ENCODE results near the gene BLOC1S3. TPM values are rescaled to one million over a fixed set of nuclear protein-coding genes. Genes with fewer than 3 reads are reported as not detected.
A peak's percentile ranks its signal among the peaks of the same experiment; 100 is the strongest.

The BLOC1S3 gene
- total and polyA plus RNA-seq, 2 of the 4 experiments (the other 2 are of a cell fraction), result 1.1 to 4.9 TPM

DNA sequence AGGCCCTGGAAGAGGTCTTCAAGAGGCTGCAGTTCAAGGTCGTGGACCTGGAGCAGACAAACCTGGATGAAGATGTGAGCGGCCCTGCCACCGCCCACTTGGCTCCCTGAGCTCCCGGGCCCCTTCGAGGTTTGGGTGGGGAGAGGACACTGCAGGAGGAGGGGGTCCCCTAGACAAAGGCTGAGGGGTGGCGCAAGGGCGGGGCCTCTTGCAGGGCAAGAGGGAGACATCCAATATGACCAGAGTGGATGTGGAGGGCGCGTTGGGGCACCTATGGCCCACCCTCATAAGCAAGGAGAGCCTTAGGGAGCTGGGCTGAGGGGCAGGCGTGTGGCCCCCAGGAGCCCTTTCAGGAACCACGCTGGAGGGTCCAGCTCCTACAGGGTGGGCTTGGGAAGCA is 38.1 kb upstream of the BLOC1S3 start:
- H3K56ac ChIP-seq (ENCODE audit: extremely low read depth, insufficient read depth, low read length), result no peak overlapping the region
- ChIA-PET POLR2A (ENCODE audit: unreplicated experiment) (no interaction called here), CTCF (interaction anchor here (1.0 kb wide), 1 partner anchor 9 kb away, joined by 6 read pairs; no protein-coding TSS in a partner anchor)
- H2BK20ac ChIP-seq (ENCODE audit: low read depth, low read length), result no peak overlapping the region
- no peak overlapping the region for H3K4ac ChIP-seq (ENCODE audit: low read depth, low read length)
- H3K9me1 ChIP-seq (ENCODE audit: insufficient read depth, low read length), result peaks cover 4% of the 10 kb centered on the region; the same call in 1 of the 2 replicates
- no TSS peak for BruUV-seq (replicated peaks)
- peaks cover 28% of the 10 kb centered on the region for H4K20me1 ChIP-seq (ENCODE audit: insufficient read depth, low read length)
- no peak overlapping the region for H3K27ac ChIP-seq (ENCODE audit: insufficient read depth, low read length)
- no peak overlapping the region for H4K5ac ChIP-seq (ENCODE audit: low read depth, low read length)
- H3K79me1 ChIP-seq (ENCODE audit: low read depth in 1 of 2, low read length in 2 of 2), result peaks cover 22 to 42% of the 10 kb centered on the region in 2 experiments; a peak in 3 of 4 replicates
- TF ChIP-seq CEBPB (IDR thresholded peaks at IDR 0.05; ENCODE audit: low read depth, low read length) (no peak), RAD21 (IDR thresholded peaks at IDR 0.05; ENCODE audit: low read length) (no peak), MAFK (IDR thresholded peaks at IDR 0.05; ENCODE audit: low read depth, low read length) (no peak), SMC3 (IDR thresholded peaks at IDR 0.05; ENCODE audit: low read depth, low read length) (no peak), RCOR1 (IDR thresholded peaks at IDR 0.05; ENCODE audit: insufficient replicate concordance, low read length) (no peak), CHD1 (IDR thresholded peaks at IDR 0.05; ENCODE audit: low read depth, low read length) (no peak), MXI1 (IDR thresholded peaks at IDR 0.05; ENCODE audit: borderline replicate concordance, low read depth, low read length) (no peak), MAZ (IDR thresholded peaks at IDR 0.05; ENCODE audit: borderline replicate concordance, low read depth, low read length) (no peak)
- TF ChIP-seq, protein P1, sequence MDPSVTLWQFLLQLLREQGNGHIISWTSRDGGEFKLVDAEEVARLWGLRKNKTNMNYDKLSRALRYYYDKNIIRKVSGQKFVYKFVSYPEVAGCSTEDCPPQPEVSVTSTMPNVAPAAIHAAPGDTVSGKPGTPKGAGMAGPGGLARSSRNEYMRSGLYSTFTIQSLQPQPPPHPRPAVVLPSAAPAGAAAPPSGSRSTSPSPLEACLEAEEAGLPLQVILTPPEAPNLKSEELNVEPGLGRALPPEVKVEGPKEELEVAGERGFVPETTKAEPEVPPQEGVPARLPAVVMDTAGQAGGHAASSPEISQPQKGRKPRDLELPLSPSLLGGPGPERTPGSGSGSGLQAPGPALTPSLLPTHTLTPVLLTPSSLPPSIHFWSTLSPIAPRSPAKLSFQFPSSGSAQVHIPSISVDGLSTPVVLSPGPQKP (IDR thresholded peaks at IDR 0.05; ENCODE audit: borderline replicate concordance, low read depth, low read length), result no peak
- TF ChIP-seq, protein P2, sequence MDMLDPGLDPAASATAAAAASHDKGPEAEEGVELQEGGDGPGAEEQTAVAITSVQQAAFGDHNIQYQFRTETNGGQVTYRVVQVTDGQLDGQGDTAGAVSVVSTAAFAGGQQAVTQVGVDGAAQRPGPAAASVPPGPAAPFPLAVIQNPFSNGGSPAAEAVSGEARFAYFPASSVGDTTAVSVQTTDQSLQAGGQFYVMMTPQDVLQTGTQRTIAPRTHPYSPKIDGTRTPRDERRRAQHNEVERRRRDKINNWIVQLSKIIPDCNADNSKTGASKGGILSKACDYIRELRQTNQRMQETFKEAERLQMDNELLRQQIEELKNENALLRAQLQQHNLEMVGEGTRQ (IDR thresholded peaks at IDR 0.05; ENCODE audit: low read depth, low read length), result no peak
- TF ChIP-seq, protein P3, sequence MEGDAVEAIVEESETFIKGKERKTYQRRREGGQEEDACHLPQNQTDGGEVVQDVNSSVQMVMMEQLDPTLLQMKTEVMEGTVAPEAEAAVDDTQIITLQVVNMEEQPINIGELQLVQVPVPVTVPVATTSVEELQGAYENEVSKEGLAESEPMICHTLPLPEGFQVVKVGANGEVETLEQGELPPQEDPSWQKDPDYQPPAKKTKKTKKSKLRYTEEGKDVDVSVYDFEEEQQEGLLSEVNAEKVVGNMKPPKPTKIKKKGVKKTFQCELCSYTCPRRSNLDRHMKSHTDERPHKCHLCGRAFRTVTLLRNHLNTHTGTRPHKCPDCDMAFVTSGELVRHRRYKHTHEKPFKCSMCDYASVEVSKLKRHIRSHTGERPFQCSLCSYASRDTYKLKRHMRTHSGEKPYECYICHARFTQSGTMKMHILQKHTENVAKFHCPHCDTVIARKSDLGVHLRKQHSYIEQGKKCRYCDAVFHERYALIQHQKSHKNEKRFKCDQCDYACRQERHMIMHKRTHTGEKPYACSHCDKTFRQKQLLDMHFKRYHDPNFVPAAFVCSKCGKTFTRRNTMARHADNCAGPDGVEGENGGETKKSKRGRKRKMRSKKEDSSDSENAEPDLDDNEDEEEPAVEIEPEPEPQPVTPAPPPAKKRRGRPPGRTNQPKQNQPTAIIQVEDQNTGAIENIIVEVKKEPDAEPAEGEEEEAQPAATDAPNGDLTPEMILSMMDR (conservative IDR thresholded peaks at IDR 0.05; ENCODE audit: low read depth, low read length), result no peak
- H3K9ac ChIP-seq (ENCODE audit: low read depth, low read length), result no peak overlapping the region
- intact Hi-C loops (cut with micrococcal nuclease) (no loop called here), in situ Hi-C loops (cut with MboI; ENCODE audit: low sequenced_read_pairs) (no loop called here), dilution Hi-C loops (cut with HindIII; ENCODE audit: low sequenced_read_pairs, unreplicated experiment) (no loop called here)
- no peak overlapping the region for H2AFZ ChIP-seq (replicated peaks; ENCODE audit: low read length, poor library complexity)
- no peak overlapping the region for H3K14ac ChIP-seq (replicated peaks; ENCODE audit: low read depth, low read length)
- no peak overlapping the region for H3K4me3 ChIP-seq (ENCODE audit: insufficient read depth, low read depth, low read length)
- no peak for DNase-seq
- 97% methylated on average over 3 of the region's 11 CpGs; no CpG with 5 or more reads in 1 of the 2 experiments for WGBS, 2 experiments (ENCODE audit: extremely low coverage in 2 of 2, insufficient read length in 1 of 2)
- no peaks in the 10 kb centered on the region for H3K27me3 ChIP-seq (ENCODE audit: control insufficient read depth, insufficient read depth, low read length)
- H3K4me2 ChIP-seq (ENCODE audit: low read depth, low read length), result no peak overlapping the region
- no peak overlapping the region for H2AK5ac ChIP-seq (ENCODE audit: low read depth, low read length)
- no peak overlapping the region for H4K91ac ChIP-seq (ENCODE audit: insufficient read depth, low read depth, low read length)
- H3K18ac ChIP-seq (ENCODE audit: low read depth, low read length), result no peak overlapping the region
- H3K9me3 ChIP-seq (ENCODE audit: control insufficient read depth, insufficient read depth, low read length), result no peaks in the 10 kb centered on the region
- peaks cover 35% of the 10 kb centered on the region for H3K36me3 ChIP-seq (ENCODE audit: control insufficient read depth, insufficient read depth, low read length)
- H2AK9ac ChIP-seq (replicated peaks; ENCODE audit: low read depth, low read length, poor library complexity), result peak overlapping the region; percentile 13
- no peak overlapping the region for H4K8ac ChIP-seq (ENCODE audit: low read depth in 2 of 2, low read length in 2 of 2)
- 0 out of 2 replicates have a peak, but pooled peaks cover 2% of the 10 kb centered on the region for H3K4me1 ChIP-seq (ENCODE audit: control insufficient read depth, insufficient read depth, low read length)
- ATAC-seq (ENCODE audit: low read depth), result no peak
- no peak overlapping the region for H3K23ac ChIP-seq (ENCODE audit: low read depth, low read length)
- H2BK15ac ChIP-seq (ENCODE audit: low read depth, low read length), result no peak overlapping the region
- H2BK5ac ChIP-seq (ENCODE audit: low read depth, low read length, poor library complexity, severe bottlenecking), result no peak overlapping the region
- H2BK120ac ChIP-seq (ENCODE audit: low read depth, low read length), result no peak overlapping the region
